Adrenal gland (tissue), 5 donors: ENCODE measurements around the gene SPECC1L.

ENCODE experiments used
- POLR2A ChIP-seq, 2 donors: fragments of 450-650 bp; IDR thresholded peaks; one replicate each; pipeline ENCODE4 v1.6.1; 2017; ENCODE audit warnings: antibody characterized with exemption in 2 of 2, mild to moderate bottlenecking in 2 of 2, moderate library complexity in 1 of 2
- TF ChIP-seq, protein P1 (sequence below), 6 experiments: fragments of 450-650 bp in 4 of 6; fragments of 200-600 bp in 2 of 6; sonication (generic) in 1 of 6; IDR thresholded peaks; 1 replicate in 5 of 6; 2 replicates in 1 of 6; pipeline versions ENCODE4 v1.5.1 to v1.8.0; 2016 to 2021; ENCODE audit warnings: antibody characterized with exemption in 6 of 6, mild to moderate bottlenecking in 2 of 6, moderate library complexity in 1 of 6
- donor health status: DM: no; HTN: no; CAD: no.

- TF ChIP-seq, protein P1, sequence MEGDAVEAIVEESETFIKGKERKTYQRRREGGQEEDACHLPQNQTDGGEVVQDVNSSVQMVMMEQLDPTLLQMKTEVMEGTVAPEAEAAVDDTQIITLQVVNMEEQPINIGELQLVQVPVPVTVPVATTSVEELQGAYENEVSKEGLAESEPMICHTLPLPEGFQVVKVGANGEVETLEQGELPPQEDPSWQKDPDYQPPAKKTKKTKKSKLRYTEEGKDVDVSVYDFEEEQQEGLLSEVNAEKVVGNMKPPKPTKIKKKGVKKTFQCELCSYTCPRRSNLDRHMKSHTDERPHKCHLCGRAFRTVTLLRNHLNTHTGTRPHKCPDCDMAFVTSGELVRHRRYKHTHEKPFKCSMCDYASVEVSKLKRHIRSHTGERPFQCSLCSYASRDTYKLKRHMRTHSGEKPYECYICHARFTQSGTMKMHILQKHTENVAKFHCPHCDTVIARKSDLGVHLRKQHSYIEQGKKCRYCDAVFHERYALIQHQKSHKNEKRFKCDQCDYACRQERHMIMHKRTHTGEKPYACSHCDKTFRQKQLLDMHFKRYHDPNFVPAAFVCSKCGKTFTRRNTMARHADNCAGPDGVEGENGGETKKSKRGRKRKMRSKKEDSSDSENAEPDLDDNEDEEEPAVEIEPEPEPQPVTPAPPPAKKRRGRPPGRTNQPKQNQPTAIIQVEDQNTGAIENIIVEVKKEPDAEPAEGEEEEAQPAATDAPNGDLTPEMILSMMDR (IDR thresholded peaks at IDR 0.05): no peak
- no peak for TF ChIP-seq POLR2A (IDR thresholded peaks at IDR 0.05)
These were observed 143.9 kb downstream of the SPECC1L start for GRCh38 chr22:24414523-24414922.
